Measurements from ENCODE around the gene SPTLC2.
"Not testable (repeated sequence)": the region's sequence is repeated elsewhere in the genome, so short reads cannot be mapped to it uniquely, and the experiment has no call there.

The SPTLC2 gene

DNA sequence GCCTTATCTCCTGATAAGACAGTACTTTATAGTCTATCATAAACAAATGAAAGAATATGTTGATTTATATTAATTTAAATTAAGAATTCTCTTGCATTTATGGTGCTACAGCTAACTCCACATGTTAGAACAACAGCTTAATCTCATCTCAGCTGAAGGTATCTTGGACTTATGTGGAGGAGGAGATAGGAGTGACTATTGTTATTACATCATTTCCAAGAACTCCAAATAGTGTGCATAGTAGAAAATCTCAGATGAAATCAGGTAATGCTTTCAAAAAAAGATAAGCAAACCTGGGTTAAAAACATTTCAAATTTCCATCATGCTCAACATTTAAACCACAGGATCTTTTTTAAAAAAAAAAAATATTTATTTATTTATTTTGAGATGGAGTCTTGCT, 86.5 kb downstream of the SPTLC2 start:
- no peak overlapping the region for H3K27ac Mint-ChIP-seq
- H3K36me3 Mint-ChIP-seq (ENCODE audit: low read depth) = peaks cover 3% of the 10 kb centered on the region
- no peak for ATAC-seq
- no peaks in the 10 kb centered on the region for H3K4me1 Mint-ChIP-seq
- no peaks in the 10 kb centered on the region for H3K27me3 Mint-ChIP-seq
- H3K9me3 Mint-ChIP-seq = no peaks in the 10 kb centered on the region
- DNase-seq = no peak
- H3K4me3 Mint-ChIP-seq = no peak overlapping the region

DNA sequence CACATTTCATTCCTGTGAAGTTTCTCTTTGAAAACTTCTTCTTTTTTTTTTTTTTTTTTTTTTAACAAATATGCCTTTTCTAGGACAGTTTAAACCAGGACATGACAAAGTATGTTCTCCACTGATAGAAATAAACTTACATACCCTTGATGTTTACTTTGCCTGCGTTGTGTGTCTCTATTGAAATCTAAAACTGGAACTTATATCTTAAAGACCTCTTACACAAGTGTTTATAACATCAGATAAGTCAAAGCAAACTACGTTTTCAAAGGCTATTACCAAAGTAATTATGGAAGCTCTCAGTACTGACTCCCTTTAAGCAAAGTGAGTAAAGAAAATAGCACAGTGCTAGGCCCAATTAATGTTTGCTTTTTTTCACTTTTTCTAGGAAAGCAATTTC, 87.2 kb downstream of the SPTLC2 start:
- no peak for DNase-seq
- H3K4me1 Mint-ChIP-seq = no peaks in the 10 kb centered on the region
- H3K36me3 Mint-ChIP-seq (ENCODE audit: low read depth) = peaks cover 7% of the 10 kb centered on the region
- H3K27me3 Mint-ChIP-seq = no peaks in the 10 kb centered on the region
- no peak overlapping the region for H3K4me3 Mint-ChIP-seq
- no peak for ATAC-seq
- H3K9me3 Mint-ChIP-seq = no peaks in the 10 kb centered on the region
- H3K27ac Mint-ChIP-seq = no peak overlapping the region

DNA sequence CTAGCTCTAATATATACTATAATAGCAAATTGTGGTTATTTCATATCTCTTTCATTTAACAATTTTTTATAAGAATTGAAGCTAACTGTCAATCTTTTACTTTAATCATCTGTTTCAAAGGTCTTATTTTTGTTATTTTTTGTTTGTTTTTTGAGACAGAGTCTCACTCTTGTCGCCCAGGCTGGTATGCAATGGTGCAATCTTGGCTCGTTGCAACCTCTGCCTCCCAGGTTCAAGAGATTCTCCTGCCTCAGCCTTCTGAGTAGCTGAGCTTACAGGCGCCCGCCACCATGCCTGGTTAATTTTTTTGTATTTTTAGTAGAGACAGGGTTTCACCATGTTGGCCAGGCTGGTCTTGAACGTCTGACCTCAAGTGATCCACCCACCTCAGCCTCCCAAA, 87.7 kb downstream of the SPTLC2 start:
- H3K36me3 Mint-ChIP-seq (ENCODE audit: low read depth) = peaks cover 10% of the 10 kb centered on the region
- not testable (repeated sequence) for ATAC-seq, H3K4me1 Mint-ChIP-seq, H3K27ac Mint-ChIP-seq, H3K27me3 Mint-ChIP-seq, DNase-seq, H3K4me3 Mint-ChIP-seq, H3K9me3 Mint-ChIP-seq

DNA sequence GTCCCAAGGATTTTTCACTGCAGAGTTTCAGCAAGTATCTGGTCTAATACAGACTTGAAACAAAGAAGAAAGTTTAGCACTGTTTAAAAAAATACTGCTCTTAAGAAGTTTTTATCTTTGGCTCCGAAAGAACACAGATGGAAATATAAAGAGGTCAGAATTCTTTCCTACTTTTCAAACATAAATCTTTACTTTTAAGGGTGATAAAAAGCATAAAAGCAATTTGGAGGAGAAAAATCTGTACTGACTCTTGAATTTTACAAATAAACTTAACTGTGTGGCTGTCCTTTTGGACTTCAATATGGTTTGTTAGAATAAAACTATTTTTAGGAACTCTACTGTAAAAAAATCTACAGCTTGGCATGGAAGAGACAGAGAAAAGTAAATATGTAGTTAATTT, 90.2 kb downstream of the SPTLC2 start:
- no peaks in the 10 kb centered on the region for H3K9me3 Mint-ChIP-seq
- H3K27me3 Mint-ChIP-seq = no peaks in the 10 kb centered on the region
- peaks cover 14% of the 10 kb centered on the region for H3K36me3 Mint-ChIP-seq (ENCODE audit: low read depth)
- DNase-seq = no peak
- H3K4me1 Mint-ChIP-seq = no peaks in the 10 kb centered on the region
- no peak for ATAC-seq
- no peak overlapping the region for H3K27ac Mint-ChIP-seq
- H3K4me3 Mint-ChIP-seq = no peak overlapping the region

DNA sequence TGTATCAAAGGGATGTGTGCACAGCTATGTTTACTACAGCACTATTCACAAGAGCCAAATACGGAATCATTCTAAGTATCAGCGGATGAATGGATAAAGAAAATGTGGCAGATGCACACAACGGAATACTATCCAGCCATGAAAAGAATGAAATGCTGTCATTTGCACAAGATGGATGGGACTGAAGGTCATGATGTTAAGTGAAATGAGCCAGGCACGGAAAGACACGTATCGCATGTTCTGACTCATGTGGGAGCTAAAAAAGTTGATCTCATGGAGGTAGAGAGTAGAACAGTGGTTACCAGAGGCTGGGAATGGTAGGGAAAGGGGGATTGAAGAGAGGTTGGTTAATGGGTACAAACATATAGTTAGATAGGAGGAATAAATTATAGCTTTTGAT, 91.9 kb downstream of the SPTLC2 start:
- Mint-ChIP-seq H3K27ac (no peak overlapping the region), H3K9me3 (no peaks in the 10 kb centered on the region), H3K4me3 (no peak overlapping the region), H3K27me3 (no peaks in the 10 kb centered on the region), H3K36me3 (ENCODE audit: low read depth) (peaks cover 22% of the 10 kb centered on the region), H3K4me1 (no peaks in the 10 kb centered on the region)
- DNase-seq (no peak), ATAC-seq (no peak)

DNA sequence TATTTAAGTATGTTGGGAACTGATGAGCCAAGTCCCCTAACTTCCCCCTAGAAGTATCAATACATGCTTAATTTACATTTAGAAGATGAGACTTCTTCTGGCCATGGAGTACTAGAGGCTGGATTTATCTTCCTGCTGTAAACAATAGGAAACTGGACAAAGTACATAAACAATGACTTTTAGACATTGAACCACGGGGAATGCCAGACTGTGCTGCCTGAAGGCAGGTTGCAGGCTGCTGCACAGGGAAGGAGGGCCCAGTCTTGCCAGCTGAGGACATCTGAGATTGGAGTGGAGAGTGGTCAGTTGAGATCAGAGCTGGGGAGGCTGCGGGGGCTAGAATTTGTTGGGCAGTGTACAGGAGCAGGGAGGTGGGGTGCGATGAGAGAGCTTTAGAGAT, 93.3 kb downstream of the SPTLC2 start:
- Mint-ChIP-seq H3K36me3 (ENCODE audit: low read depth) (peaks cover 25% of the 10 kb centered on the region), H3K27me3 (no peaks in the 10 kb centered on the region)

DNA sequence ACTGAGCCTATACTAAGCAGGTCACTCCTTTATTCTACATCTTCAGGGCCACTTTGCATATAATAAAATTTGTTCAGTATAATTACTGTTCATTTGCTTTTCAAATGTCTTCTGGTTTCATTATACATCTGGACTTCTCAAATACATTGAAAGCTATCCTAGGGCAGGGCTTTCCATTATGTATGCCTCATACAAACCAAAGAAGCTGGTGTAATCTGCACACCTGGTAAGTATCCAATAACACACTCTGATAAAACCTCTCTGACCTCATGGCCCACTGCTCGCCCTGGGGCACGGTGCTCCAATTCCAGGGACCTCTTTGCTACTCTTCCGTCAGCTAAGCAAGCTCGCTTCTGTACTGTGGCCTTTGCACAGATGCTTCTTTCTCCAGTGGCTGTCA, 95.9 kb downstream of the SPTLC2 start:
- DNase-seq = no peak
- Mint-ChIP-seq H3K36me3 (ENCODE audit: low read depth) (peaks cover 29% of the 10 kb centered on the region), H3K27ac (no peak overlapping the region), H3K27me3 (no peaks in the 10 kb centered on the region), H3K9me3 (no peaks in the 10 kb centered on the region), H3K4me3 (no peak overlapping the region), H3K4me1 (no peaks in the 10 kb centered on the region)
- no peak for ATAC-seq

More for the DNA sequence above, 93.3 kb downstream of the SPTLC2 start:
- Mint-ChIP-seq H3K4me1 (no peaks in the 10 kb centered on the region), H3K4me3 (no peak overlapping the region), H3K9me3 (no peaks in the 10 kb centered on the region), H3K27ac (no peak overlapping the region)
- DNase-seq (no peak), ATAC-seq (no peak)

DNA sequence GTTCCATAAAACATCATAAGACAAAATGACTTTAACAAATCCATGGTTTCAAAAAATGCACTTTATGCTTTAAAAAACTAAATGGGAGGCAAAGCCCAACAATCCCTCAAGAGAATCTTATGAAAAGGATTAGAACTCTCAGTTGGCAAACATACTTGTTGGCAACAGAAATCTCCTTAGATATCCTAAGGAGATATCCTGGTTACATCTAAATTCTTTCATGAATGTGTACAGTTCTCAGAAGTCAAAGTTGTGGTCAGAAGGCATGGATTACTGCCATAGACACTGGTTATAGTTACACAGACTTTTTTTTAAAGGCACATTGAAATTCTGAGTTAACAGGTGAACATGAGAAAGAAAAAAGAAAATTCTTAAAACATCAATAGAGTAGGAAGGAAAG, 100.3 kb downstream of the SPTLC2 start:
- Mint-ChIP-seq H3K36me3 (ENCODE audit: low read depth) (peaks cover 25% of the 10 kb centered on the region), H3K4me3 (no peak overlapping the region), H3K27ac (no peak overlapping the region), H3K4me1 (no peaks in the 10 kb centered on the region), H3K27me3 (no peaks in the 10 kb centered on the region), H3K9me3 (no peaks in the 10 kb centered on the region)
- no peak for DNase-seq
- no peak for ATAC-seq

DNA sequence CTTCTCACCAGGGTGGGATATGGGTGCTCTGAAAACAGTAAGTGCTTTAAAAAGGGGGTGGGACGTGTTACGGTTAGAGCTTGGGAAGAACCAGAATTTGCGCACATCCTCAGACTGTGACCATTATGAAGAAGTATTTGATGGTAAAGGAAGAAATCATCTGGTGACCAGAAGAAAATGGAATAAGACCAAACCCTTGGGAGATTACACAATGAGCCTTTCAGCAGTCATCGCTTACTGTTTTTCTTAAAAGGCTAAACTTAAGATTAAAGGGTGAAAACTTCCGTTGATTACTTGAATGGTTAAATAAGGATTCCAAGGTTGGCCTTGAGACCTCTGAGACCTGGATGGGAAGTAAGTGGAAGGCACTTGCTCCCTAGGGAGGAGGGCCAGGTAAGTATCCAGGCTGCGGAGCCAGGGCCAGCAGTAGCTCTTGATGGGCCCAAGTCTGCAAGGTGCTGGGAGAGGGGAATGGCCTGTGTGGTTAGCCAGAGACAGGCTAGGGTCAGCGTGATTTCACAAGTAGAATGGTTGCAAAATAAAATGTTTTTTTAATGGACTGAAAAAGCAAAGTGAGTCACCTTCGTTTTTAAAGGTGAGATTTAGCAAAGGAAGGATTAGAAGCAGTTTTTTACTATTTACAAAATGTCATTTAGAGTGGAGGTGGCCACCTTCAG, 104.8 kb downstream of the SPTLC2 start:
- no peak overlapping the region for H3K27ac Mint-ChIP-seq
- H3K4me3 Mint-ChIP-seq = no peak overlapping the region
- no peaks in the 10 kb centered on the region for H3K9me3 Mint-ChIP-seq
- peaks cover 22% of the 10 kb centered on the region for H3K36me3 Mint-ChIP-seq (ENCODE audit: low read depth)
- H3K4me1 Mint-ChIP-seq = no peaks in the 10 kb centered on the region
- DNase-seq (no peak), ATAC-seq (no peak)
- H3K27me3 Mint-ChIP-seq = no peaks in the 10 kb centered on the region

DNA sequence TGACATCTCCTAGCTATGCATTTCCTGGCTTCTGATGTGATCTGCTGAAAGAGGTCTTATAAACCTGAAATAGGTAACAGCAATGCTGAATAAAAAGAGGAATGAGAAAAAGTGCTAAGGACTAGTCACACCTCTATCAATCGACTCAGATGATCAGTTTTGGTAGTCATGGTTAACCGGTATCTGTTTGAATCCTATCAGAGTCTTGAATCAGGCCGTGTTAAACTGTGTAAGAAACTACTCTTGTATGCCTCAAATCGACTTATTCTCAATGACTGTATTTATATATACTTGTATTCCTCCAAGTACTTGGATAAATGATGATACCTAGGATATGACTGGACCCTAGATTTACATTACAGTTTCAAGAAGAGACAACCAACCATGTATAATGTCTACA, 107.1 kb downstream of the SPTLC2 start:
- no peak for DNase-seq
- no peak overlapping the region for H3K4me3 Mint-ChIP-seq
- H3K27ac Mint-ChIP-seq = no peak overlapping the region
- no peaks in the 10 kb centered on the region for H3K27me3 Mint-ChIP-seq
- ATAC-seq = no peak
- H3K9me3 Mint-ChIP-seq = no peaks in the 10 kb centered on the region
- no peaks in the 10 kb centered on the region for H3K4me1 Mint-ChIP-seq
- peaks cover 21% of the 10 kb centered on the region for H3K36me3 Mint-ChIP-seq (ENCODE audit: low read depth)

DNA sequence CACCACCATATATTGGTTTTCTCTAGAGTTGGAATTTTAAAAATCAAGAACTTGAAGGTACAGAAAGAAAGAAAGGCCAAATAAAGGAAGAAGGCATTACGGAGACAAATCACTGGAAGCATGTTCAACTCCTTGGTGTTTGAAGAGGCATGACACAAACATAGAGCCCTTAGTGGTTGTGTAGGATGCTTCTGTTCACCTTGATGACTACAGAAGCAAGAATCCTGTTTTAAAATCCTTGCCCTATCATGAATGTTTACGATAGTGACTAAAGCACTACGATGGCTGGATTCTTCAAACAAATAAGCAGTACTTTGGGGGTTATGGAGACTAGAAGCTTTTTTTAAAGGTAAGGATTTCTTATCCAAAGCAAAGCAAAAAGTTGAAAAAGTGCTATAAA, 107.6 kb downstream of the SPTLC2 start:
- Mint-ChIP-seq H3K4me3 (no peak overlapping the region), H3K27me3 (no peaks in the 10 kb centered on the region), H3K9me3 (no peaks in the 10 kb centered on the region), H3K36me3 (ENCODE audit: low read depth) (peaks cover 21% of the 10 kb centered on the region), H3K27ac (no peak overlapping the region), H3K4me1 (no peaks in the 10 kb centered on the region)
- DNase-seq (no peak), ATAC-seq (no peak)

DNA sequence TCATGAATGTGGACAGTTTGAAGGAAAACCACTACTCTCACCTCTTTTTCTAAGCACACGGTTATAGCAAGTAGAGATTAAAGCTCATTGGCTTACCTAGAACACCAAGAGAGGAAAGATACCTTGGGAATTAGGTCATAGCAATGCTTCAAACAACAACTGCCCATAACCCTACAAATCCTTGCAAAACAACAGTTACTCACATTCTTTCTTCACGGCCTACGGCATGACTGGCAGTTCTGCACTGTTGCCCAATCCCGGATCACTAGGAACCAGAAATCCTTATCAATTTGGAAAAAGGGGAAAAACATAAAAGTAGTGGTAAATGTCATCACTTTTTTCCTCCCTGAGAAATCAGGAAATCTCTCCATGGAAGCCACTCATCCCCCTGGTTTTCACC, 108.2 kb downstream of the SPTLC2 start:
- peaks cover 23% of the 10 kb centered on the region for H3K36me3 Mint-ChIP-seq (ENCODE audit: low read depth)
- H3K9me3 Mint-ChIP-seq = peaks cover 2% of the 10 kb centered on the region
- H3K27me3 Mint-ChIP-seq = no peaks in the 10 kb centered on the region
- no peak overlapping the region for H3K27ac Mint-ChIP-seq
- H3K4me1 Mint-ChIP-seq = no peaks in the 10 kb centered on the region
- H3K4me3 Mint-ChIP-seq = no peak overlapping the region
- no peak for ATAC-seq
- DNase-seq = no peak

DNA sequence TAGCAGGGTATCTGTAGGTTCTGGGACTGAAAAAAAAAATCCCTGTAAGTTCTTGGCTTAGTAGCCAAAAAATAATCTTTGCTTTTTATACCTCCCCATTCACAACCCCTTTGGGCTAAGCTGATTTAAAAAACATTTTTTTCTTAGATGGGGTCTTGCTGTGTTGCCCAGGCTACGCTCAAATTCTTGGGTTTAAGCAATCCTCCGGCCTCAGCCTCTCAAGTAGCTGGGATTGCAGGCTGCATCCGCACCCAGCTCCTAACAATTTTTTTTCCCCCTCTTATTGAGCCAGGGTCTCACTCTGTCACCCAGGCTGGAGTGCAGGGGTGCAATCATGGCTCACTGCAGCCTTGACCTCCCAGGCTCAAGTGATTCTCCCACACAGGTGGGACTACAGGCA, 108.7 kb downstream of the SPTLC2 start:
- Mint-ChIP-seq H3K27ac (no peak overlapping the region), H3K36me3 (ENCODE audit: low read depth) (peaks cover 25% of the 10 kb centered on the region), H3K27me3 (no peaks in the 10 kb centered on the region), H3K4me3 (no peak overlapping the region), H3K9me3 (peaks cover 5% of the 10 kb centered on the region), H3K4me1 (no peaks in the 10 kb centered on the region)
- ATAC-seq (no peak), DNase-seq (no peak)

DNA sequence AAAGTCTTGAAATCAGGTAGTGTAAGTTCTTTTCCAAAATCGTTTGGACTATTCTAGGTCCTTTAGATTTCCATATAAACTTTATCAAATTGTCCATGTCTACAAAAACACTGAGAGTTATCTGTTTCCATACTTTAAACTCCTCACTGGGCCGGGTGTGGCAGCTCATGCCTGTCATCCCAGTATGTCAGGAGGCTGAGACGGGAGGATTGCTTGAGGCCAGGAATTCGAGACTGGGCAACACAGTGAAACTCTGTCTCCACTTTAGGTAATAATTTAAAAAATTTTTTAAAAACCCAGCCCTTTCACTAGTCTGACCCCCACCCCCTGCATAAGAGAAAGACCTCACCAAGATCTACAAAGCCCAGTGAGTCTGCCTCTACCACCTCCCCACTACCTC, 111.4 kb downstream of the SPTLC2 start:
- no peak for ATAC-seq
- no peak overlapping the region for H3K27ac Mint-ChIP-seq
- DNase-seq = no peak
- H3K4me3 Mint-ChIP-seq = no peak overlapping the region
- no peaks in the 10 kb centered on the region for H3K4me1 Mint-ChIP-seq
- H3K9me3 Mint-ChIP-seq = peaks cover 5% of the 10 kb centered on the region
- H3K36me3 Mint-ChIP-seq (ENCODE audit: low read depth) = peaks cover 11% of the 10 kb centered on the region
- H3K27me3 Mint-ChIP-seq = peaks cover 7% of the 10 kb centered on the region

DNA sequence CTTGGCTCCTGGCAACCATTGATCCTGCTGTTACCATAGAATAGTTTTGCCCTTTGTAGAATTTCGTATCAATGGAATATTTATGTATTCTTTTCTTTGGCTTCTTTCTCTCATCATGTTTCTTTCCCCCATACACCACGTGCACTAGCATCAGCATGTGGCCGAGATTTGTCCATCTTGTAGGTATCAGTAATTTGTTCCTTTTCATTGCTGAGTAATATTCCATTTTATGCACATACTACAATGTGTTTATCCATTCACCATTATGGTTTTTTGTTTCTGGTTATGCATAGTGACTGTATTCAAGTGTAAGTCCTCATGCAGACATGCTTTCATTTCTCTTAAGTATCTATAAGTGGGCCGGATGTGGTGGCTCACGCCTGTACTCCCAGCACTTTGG, 113.3 kb downstream of the SPTLC2 start:
- ATAC-seq (no peak), DNase-seq (no peak)
- peaks cover 2% of the 10 kb centered on the region for H3K4me1 Mint-ChIP-seq
- H3K36me3 Mint-ChIP-seq (ENCODE audit: low read depth) = peaks cover 8% of the 10 kb centered on the region
- no peak overlapping the region for H3K27ac Mint-ChIP-seq
- no peak overlapping the region for H3K4me3 Mint-ChIP-seq
- peaks cover 5% of the 10 kb centered on the region for H3K9me3 Mint-ChIP-seq
- H3K27me3 Mint-ChIP-seq = peaks cover 17% of the 10 kb centered on the region

Data from activated naive CD8-positive, alpha-beta T cell treated with anti-CD3 and anti-CD28 coated beads, Interleukin-2, amount 50 U/mL, for 24 hours (primary cell).